Kidney capillary endothelial cell (primary cell): ENCODE data around the gene PML.
"Not testable (repeated sequence)": the region's sequence is repeated elsewhere in the genome, so short reads cannot be mapped to it uniquely, and the experiment has no call there.

ENCODE experiments used
- DNase-seq: peaks from one replicate; pipeline ENCODE4 v3.0.0-alpha.2; 2018; ENCODE audit warnings: low spot score

The PML gene

DNA sequence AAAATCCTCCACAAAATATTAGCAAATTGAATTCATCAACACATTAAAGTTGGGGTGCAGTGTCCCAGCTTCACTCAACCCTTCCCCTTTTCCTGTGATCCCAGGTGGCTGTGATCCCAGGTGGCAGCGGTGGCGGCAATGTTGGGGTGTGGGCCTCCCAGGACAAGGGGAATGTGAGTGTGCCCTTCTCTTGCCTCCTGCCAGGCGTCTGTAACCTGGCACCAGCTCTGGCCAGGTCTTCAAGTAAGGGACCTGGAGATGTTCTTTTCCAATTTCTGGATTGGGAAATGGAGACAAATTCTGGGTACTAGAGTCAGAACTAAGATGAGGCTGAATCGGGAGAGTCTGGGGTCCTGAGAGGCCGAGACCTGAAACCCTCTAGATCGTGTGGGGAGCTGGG is 67.7 kb downstream of the PML start:
- DNase-seq: no peak

DNA sequence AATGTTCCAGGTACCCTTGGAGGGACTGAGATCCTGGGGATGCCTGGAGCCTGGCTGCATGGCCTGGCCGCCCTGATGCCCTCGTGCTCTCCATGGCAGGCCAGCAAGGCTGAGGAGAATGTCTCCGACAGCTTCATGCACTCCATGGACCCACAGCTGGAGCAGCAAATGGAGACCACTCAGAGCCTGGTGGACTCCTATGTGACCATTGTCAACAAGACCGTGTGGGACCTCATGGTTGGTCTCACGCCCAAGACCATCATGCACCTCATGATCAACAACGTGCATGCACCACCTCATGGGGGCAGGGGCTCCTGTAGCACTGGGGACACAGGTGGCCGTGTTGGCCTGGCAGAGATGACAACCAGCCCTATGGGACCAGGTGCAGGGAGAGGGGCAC is 68.2 kb downstream of the PML start:
- DNase-seq: no peak

DNA sequence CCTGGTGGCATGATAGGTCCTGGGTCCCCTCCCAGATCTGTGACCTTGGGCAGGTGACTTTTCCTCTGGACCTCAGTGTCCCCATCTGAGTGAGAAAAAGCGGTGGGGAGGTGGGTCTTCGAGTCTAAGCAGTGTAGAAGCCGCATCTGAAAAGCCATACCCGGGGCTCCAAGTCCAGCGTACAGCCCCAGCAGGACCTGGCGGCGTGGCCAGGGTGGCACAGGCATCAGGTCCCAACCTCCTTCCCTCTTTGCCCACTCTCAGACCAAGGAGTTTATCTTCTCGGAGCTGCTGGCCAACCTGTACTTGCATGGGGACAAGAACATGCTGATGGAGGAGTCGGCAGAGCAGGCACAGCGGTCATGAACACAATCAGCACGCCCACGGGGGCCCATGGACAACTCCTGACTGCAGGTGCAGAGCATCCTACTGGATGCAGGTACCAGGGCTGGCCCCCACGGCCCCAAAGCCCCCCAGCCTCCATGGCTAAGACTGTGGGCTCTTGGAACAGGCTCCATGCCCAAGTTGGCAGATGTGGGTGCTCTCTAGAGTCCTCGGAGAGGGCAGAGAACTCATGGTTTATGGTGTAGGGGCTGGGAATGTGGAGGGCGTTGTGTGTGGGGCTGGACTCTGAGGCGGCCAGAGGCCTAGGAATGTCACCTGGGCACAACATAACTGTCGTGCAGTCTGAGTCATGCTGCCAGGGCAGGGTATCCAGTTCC is 69.1 kb downstream of the PML start:
- DNase-seq: not testable (repeated sequence)

DNA sequence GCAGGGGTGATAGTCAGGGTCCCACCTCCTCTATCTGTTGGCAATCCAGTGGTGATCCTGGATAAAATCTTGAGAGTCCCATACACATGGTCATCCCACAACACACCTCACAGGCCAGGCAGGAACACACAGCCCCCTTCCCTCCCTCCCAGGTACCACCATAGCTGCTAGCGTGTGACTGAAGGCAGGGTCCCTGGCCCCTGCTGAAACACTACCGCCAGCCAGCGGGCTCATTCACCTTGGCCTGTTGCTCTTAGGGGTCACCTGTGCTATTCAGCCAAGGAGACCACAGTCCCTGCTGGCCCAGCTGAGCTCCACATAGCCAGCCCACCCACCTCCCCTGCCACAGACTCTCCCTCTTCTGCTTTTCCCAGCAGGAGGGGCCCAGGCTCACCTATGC is 69.7 kb downstream of the PML start:
- not testable (repeated sequence) for DNase-seq

DNA sequence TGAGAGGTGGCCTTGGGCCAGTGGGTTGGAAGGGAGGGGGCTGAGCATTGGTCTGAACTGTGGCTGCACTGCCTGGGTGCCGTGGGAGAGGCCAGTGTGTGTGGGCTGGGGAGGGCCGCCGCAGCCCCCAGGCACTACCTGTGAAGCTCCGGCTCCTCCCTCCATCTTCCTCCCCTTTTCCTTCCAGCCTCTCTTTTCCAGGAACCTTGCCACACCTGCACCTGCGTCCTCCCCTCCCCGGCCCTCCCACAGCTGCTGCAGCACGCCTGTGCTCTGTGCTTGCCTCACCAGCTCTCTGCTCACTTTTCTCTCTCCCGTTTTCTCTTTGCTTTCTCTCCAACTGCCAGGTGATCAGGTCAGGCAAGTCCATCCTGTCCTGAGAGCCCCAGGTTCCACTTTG is 70.3 kb downstream of the PML start:
- DNase-seq: not testable (repeated sequence)

DNA sequence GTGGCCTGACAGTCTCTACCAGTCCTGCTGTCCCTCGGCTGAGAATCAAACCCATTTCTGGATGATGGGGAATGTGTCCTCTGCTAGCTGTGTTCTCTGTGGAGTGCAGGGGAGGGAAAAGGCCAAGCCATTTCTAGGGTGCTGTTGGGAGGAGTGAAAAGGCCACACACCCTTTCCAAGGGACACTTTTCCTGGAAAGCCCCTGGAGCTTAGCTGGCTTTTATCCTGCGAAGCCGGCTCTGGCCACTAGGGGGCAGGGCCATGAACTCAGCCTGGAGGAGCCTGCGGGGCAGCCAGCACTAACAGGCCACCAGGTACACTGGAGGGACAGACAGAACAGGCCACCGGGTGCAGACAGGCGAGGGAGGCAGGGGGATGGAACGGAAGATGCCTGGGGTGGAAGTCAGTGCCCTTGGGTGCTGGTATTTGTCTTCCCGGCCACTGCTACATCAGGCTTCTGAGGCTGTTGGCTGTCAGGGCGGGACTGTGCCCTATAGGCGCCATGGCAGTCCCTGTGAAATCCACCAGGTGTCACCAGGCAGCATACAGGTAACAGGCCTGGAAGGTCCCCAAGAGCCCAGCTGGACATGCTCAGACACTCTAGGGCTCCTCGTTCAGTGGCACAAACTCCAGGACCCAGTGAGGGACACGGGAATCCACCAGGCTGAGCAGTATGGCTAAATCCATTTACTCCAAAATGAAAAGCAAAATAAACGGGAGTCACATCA is 71.3 kb downstream of the PML start:
- not testable (repeated sequence) for DNase-seq

DNA sequence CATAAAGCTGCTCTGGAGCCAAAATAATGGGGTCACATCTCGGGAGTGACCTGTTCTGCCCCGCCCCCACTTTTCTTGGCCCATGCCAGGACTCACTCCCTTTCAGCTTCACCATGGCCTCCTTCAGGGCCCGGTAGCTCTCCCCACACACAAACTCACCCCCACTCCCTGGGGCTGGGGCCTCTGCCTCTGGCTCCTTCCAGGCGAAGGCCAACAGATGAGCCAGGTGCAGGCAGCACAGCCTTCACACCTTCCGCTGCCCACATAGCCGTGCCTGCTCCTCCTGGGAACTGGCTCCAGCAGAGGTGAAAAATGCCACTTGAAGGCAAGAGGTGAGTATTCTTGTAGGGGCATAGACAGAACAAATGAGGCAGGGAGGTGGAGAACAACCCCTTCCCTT is 77.1 kb downstream of the PML start:
- DNase-seq: not testable (repeated sequence)

DNA sequence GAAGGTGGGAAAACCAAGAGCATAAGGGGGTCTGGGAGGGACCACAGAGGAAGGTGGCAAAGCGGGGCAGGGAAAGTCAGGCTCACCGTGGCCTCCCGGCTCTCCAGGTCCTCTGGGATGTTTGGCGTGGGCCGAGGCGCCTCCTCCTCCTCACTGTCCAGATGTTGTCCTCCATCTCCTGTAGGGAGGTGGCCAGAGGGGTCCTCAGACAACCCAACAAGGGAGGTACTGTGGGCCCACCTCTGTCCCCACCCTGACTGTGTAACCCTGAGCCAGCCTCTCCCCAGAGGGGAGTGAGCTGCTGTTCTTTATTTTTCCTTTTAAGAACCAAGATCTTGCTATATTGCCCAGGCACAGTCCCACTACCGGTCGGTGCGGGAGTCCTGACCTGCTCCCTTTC is 77.6 kb downstream of the PML start:
- not testable (repeated sequence) for DNase-seq

DNA sequence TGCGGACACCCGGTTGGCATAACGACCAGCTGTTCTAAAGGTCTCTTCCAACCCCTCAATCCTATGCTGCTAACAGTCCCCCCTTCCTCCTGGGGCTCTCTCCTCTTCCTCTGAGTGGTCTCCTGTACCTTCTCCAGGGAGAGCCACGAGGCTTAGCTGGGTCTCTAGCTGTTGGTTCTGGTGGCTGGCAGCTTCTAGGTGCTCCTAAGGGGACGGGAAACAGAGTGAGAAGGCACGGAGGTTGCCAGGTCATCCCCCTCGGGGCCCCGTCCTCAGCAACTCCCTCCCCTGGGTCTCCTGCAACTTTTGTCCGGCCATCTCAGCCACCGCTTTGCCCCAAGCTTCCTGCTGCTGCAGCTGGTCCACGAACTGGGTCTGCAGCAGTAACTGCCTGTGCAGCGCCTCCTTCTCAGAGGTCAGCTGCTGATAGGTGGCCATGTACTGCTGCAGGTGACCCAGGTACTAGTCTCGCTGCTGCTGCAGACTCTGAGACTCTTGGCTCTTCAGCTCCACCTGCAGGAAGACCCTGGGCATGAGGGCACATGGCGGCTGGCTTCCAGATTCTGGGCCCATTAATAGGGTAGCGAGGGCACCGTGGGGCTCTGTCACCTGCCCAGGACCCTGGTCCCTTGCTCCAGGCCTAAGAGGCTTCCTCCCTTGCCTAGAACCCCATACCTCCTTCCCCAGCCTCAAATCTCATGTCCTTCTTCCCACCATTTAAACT is 78.3 kb downstream of the PML start:
- DNase-seq: not testable (repeated sequence)

DNA sequence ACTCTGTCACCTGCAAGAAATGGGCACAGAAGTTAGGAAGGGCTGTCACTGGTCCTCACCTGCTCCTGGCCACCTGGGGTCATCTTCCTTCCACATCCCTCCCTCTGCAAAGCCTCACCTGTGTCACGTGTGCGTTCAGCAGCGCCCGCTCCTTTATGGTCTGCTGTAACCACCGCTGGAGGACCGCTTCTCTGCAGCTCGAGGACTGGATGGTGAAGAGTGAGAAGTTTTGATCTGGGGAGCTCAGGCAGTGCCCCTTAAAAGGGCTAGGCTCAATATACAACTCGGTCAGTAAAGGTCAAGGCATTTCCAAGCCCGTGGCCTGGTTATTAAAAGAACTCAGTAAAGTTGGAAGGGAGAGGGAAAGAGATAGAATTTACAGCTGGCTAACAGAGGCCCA is 81.3 kb downstream of the PML start:
- DNase-seq: not testable (repeated sequence)

DNA sequence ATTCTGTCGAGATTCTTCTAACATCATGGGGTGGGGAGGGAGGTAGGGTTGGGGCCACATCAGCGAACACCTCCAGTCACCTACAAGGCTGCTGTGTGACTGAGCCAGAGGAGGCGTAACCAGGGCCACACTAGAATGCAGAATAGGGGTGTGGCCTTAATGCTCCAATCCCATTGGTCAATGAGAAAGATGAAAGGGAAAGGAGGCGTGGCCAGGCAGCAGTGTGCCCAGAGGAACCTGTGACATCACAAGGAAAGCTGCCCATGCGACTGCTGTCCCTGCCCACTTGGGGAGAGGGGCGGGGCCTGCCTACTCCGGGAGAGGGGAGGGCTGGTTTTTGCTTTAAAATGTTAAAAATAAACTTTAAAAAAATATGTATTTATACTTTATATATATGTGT is 87.9 kb downstream of the PML start, which contains the start of gene GOLGA6A:
GOLGA6A (minus strand) TSS at position 101 of the 400 bp plus-strand sequence; CDS start at position 60, 41 bp downstream.
- not testable (repeated sequence) for DNase-seq

DNA sequence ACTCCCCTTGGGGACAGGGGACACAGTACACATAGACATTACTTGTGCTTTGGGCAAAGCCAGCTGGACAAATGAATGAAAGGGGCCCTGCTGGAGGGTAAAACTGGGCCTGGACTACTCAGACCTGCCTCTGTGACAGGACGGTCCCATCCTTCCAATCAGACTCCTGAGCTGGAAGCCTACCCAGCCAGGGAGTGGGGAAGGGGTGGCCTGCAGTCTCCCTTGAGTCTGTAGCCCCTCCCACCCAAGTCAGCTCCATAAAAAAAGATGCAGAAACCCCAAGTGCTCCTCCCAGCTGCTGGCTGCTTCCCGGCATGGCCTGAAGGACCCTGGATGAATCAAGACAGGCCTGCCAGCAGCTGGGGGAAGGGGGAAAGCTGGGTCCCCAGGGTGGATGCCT is 100.1 kb downstream of the PML start:
- not testable (repeated sequence) for DNase-seq

DNA sequence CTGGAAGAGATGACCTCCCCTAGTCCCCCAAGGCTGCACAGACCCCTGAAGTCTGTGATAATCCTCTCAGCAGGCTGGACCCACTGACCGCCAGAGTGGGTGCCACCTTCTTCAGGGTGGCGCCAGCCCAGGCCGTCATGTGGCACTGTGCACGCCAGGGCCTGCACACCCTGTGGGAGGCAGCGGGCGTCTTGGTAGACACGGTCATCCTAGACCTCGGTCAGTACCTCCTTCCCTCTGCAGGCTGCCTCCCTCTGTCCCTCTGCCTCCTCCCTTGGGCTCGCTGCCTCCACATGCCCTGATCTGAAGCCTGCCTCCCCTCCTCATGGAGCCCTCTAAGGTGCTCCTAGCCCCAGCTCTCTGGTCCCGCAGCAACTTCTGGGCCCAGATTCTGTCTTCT is 101.1 kb downstream of the PML start:
- DNase-seq: not testable (repeated sequence)

DNA sequence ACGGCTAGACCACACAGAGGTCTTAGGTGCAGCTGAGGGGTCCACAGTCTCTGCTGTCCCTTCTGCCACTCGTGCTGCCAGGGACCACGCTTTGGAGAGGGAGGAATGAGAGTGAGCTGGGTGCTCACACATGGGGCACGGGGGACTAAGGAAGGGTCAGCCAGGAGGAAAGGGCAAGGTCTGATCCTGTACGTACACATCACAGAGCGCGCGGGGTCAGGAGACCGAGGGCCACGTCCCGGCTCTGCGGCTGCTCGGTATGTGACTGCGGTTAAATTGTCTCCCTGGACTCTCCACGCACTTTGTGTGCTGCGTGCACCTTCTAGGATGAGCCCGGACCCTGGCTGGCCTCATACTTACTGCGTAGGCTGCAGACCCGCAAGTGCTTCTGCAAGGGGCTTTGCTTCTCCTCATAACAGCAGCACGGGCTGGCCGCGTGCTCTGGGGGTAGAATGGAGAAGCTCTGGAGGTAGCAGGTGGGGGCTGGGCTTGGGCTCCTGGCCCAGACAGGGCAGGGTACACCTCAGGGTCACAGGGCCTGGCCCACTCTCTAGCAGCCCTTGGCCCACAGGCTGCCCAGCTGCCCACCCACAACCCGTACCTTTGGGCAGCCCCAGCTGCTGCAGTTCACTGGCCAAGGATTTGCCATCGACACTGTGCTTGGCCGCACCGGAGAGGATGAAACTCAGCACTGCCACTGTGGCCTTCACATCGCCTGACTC is 102.4 kb downstream of the PML start:
- DNase-seq: not testable (repeated sequence)
